ENCODE data around the gene DHRSX. TPM values are rescaled to one million over a fixed set of nuclear protein-coding genes. Genes with fewer than 3 reads are reported as not detected.

Gene DHRSX
- total and polyA plus RNA-seq, 10 of the 15 experiments (the other 5 are each of a cell fraction or from before 2014, with no cell fraction given) = 1.7 to 39.5 (median 16.5) TPM

- ChIA-PET POLR2A (no interaction called here), SMC1A (ENCODE audit: uncharacterized antibody, unreplicated experiment) (no interaction called here), CTCF (no interaction called here), RAD21 (ENCODE audit: unreplicated experiment) (no interaction called here)
- TF ChIP-seq ZBTB40 (IDR thresholded peaks at IDR 0.05; ENCODE audit: borderline replicate concordance) (no peak), TCF7 (IDR thresholded peaks at IDR 0.05; ENCODE audit: borderline replicate concordance) (no peak), RBBP5 (conservative IDR thresholded peaks at IDR 0.05) (no peak), ZNF274 (IDR thresholded peaks at IDR 0.05; ENCODE audit: insufficient read depth, insufficient read length) (no peak), EGR1 (IDR thresholded peaks at IDR 0.05; ENCODE audit: borderline replicate concordance in 1 of 2, low read depth in 2 of 2, low read length in 2 of 2) (no peak)
- no peak overlapping the region for H3K4me3 ChIP-seq
- H3K27me3 ChIP-seq (replicated peaks in 1 of 2; ENCODE audit: control insufficient read depth in 2 of 2, insufficient read depth in 2 of 2, low read length in 1 of 2) = no peaks in the 10 kb centered on the region
- H3K9me3 ChIP-seq (replicated peaks; ENCODE audit: control insufficient read depth, insufficient read depth, low read length) = no peaks in the 10 kb centered on the region; the same call in 2 of the 3 replicates
- H4K20me1 ChIP-seq (ENCODE audit: control insufficient read depth, insufficient read depth) = no peaks in the 10 kb centered on the region
- intact Hi-C loops (cut with micrococcal nuclease; ENCODE audit: unreplicated experiment) (no loop called here), in situ Hi-C loops (cut with MboI) (no loop called here)
- FAIRE-seq (no peak), DNase-seq (ENCODE audit: low read depth, low spot score) (no peak), ATAC-seq (no peak)
- H3K36me3 ChIP-seq (ENCODE audit: control insufficient read depth in 2 of 2, insufficient read depth in 2 of 2, low read length in 1 of 2) = peaks cover 9 to 33% of the 10 kb centered on the region in 2 experiments; a peak in 3 of 4 replicates
- no TSS peak for BruUV-seq (replicated peaks)
- H3K4me2 ChIP-seq (ENCODE audit: control insufficient read depth, insufficient read depth) = no peak overlapping the region
- no peak overlapping the region for H3K9ac ChIP-seq (ENCODE audit: control insufficient read depth, insufficient read depth, low read length)
- H2AFZ ChIP-seq (ENCODE audit: control insufficient read depth, low read depth, low read length) = no peak overlapping the region
- H3K4me1 ChIP-seq (ENCODE audit: control insufficient read depth, insufficient read depth, low read length) = no peaks in the 10 kb centered on the region
- 95% methylated on average over 20 of the region's 22 CpGs for WGBS (ENCODE audit: insufficient coverage, insufficient replicate concordance, low lambda C conversion rate, missing lambda C conversion rate)
- H3K27ac ChIP-seq (ENCODE audit: control insufficient read depth, insufficient read depth) = no peak overlapping the region
- peaks cover 15% of the 10 kb centered on the region for H3K79me2 ChIP-seq (ENCODE audit: control insufficient read depth, insufficient read depth, low read length)
These were observed 10.1 kb downstream of the DHRSX start for GRCh38 chrX:2490634-2491033.
